ENCODE data around the gene SHB.

The SHB gene

GRCh38 chr9:37939575-37940095 is 129.4 kb downstream of the SHB start:
- TF ChIP-seq CTCF (conservative IDR thresholded peaks at IDR 0.05; ENCODE audit: low read length): no peak
- no peak for DNase-seq (ENCODE audit: low read depth)
- H3K4me3 ChIP-seq (ENCODE audit: low read length): no peak overlapping the region

GRCh38 chr9:37938121-37938891 is 130.7 kb downstream of the SHB start:
- no peak for TF ChIP-seq CTCF (conservative IDR thresholded peaks at IDR 0.05; ENCODE audit: low read length)
- H3K4me3 ChIP-seq (ENCODE audit: low read length): peak overlapping the region; percentile 24
- DNase-seq (ENCODE audit: low read depth): peak; percentile 68

GRCh38 chr9:37937366-37937765 is 131.7 kb downstream of the SHB start:
- TF ChIP-seq CTCF (conservative IDR thresholded peaks at IDR 0.05; ENCODE audit: low read length): no peak
- DNase-seq (ENCODE audit: low read depth): no peak
- H3K4me3 ChIP-seq (ENCODE audit: low read length): no peak overlapping the region

- no peak overlapping the region; the same call in 1 of the 2 replicates for H3K4me3 ChIP-seq (ENCODE audit: low read length)
- DNase-seq (ENCODE audit: low read depth): peak; percentile 77
- no peak for TF ChIP-seq CTCF (conservative IDR thresholded peaks at IDR 0.05; ENCODE audit: low read length)
Measured at GRCh38 chr9:37936965-37937364, 132.1 kb downstream of the SHB start.

- no peak for DNase-seq (ENCODE audit: low read depth)
- TF ChIP-seq CTCF (conservative IDR thresholded peaks at IDR 0.05; ENCODE audit: low read length): no peak
- H3K4me3 ChIP-seq (ENCODE audit: low read length): no peak overlapping the region
Measured at GRCh38 chr9:37936376-37936775, 132.7 kb downstream of the SHB start.

- H3K4me3 ChIP-seq (ENCODE audit: low read length): no peak overlapping the region
- no peak for TF ChIP-seq CTCF (conservative IDR thresholded peaks at IDR 0.05; ENCODE audit: low read length)
- no peak for DNase-seq (ENCODE audit: low read depth)
Measured at GRCh38 chr9:37935096-37935495, 133.9 kb downstream of the SHB start.

GRCh38 chr9:37931592-37931991 is 137.4 kb downstream of the SHB start:
- no peak overlapping the region for H3K4me3 ChIP-seq (ENCODE audit: low read length)
- peak; percentile 56 for DNase-seq (ENCODE audit: low read depth)
- TF ChIP-seq CTCF (conservative IDR thresholded peaks at IDR 0.05; ENCODE audit: low read length): no peak

All from AG10803 (cell line).